Measurements from ENCODE around the gene MARCHF3.

DNA sequence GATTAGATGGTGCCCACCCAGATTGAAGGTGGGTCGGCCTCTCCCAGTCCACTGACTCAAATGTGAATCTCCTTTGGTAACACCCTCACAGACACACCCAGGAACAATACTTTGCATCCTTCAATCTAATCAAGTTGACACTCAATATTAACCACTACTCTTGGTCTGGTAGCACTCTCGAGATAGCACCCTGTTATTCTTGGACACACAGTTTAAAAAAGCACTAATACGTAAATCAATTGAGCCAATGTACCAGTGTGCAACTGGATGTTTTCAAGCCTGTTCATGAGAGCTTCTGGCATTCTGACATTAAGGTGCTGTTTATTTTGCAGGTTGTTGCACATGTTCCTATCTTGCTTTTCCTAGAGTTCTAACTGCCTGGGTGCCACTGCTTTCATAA is 35.3 kb downstream of the MARCHF3 start:
- TF ChIP-seq, protein P1, sequence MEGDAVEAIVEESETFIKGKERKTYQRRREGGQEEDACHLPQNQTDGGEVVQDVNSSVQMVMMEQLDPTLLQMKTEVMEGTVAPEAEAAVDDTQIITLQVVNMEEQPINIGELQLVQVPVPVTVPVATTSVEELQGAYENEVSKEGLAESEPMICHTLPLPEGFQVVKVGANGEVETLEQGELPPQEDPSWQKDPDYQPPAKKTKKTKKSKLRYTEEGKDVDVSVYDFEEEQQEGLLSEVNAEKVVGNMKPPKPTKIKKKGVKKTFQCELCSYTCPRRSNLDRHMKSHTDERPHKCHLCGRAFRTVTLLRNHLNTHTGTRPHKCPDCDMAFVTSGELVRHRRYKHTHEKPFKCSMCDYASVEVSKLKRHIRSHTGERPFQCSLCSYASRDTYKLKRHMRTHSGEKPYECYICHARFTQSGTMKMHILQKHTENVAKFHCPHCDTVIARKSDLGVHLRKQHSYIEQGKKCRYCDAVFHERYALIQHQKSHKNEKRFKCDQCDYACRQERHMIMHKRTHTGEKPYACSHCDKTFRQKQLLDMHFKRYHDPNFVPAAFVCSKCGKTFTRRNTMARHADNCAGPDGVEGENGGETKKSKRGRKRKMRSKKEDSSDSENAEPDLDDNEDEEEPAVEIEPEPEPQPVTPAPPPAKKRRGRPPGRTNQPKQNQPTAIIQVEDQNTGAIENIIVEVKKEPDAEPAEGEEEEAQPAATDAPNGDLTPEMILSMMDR (conservative IDR thresholded peaks at IDR 0.05; ENCODE audit: low read length), result no peak
- no peak for TF ChIP-seq EZH2phosphoT487 (IDR thresholded peaks at IDR 0.05; ENCODE audit: borderline replicate concordance)

Measured in Loucy (cell line).